BE2C (cell line): Measurements from ENCODE around the gene FBF1.
"Not testable (repeated sequence)": the region's sequence is repeated elsewhere in the genome, so short reads cannot be mapped to it uniquely, and the experiment has no call there.

ENCODE experiments used
- DNase-seq: peaks from one replicate; pipeline ENCODE4 v3.0.0-alpha.2; 2020
- H3K27me3 ChIP-seq: fragments of 250-450 bp; sonication (Bioruptor Pico); 2 replicates; pipeline ENCODE4 v1.5.1; 2020; ENCODE audit warnings: mild to moderate bottlenecking
- H3K36me3 ChIP-seq: fragments of 250-450 bp; sonication (Bioruptor Pico); 2 replicates; pipeline ENCODE4 v1.5.1; 2020; ENCODE audit warnings: mild to moderate bottlenecking
- H3K4me1 ChIP-seq: fragments of 250-450 bp; sonication (Bioruptor Pico); 2 replicates; pipeline ENCODE4 v1.5.1; 2020
- H3K4me3 ChIP-seq: 2 replicates; pipeline ENCODE4 v1.5.1; 2011; ENCODE audit warnings: low read depth, low read length
- H3K9me3 ChIP-seq: fragments of 250-450 bp; sonication (Bioruptor Pico); 2 replicates; pipeline ENCODE4 v1.5.1; 2020
- TF ChIP-seq, protein P1 (sequence below): IDR thresholded peaks from 2 replicates; pipeline ENCODE4 v1.5.1; 2012; ENCODE audit warnings: mild to moderate bottlenecking, low read depth, low read length

FBF1 gene

DNA sequence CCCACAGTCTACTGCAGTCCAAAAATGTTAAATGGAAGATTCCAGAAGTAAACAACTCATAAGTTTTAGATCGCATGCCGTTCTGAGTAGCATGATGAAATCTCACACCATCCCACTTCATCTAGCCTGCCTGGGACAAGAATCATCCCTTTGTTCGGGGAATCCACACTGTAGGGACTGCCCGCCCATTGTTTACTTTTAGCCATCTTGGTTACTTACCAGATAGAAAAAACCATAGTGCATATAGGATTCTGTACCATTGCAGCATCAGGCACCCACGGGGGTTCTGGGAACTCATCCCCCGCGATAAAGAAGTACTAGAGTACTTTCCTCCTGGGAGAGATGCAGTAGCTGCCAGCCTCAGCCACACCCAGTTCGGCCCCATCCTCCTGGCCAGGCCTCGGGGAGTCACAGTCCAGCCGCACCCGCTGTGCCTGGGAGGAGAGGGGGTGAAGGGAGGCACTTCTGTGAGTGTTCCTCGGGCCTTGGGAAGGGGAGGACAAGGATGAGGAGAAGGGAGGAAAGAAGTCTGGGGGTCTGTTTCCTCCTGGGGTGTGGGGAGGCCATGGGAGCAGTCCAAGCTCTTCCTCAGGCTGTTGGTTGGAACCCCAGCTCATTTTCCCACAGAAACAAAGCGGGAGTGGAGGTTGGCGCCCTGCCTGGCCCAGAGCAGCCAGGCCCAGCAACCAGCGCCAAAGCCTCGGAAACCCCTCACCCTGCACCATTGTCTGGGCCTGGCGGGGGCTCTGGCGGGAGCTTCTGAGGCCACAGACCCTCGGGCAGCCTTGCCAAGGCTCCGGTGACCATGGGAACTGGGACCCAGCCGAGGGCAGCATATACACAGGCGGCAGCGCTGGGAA is 71.3 kb downstream of the FBF1 start:
- Histone ChIP-seq H3K36me3 (no peaks in the 10 kb centered on the region), H3K27me3 (no peaks in the 10 kb centered on the region), H3K9me3 (no peaks in the 10 kb centered on the region), H3K4me3 (no peak overlapping the region), H3K4me1 (no peaks in the 10 kb centered on the region; the same call in 1 of the 2 replicates)
- TF ChIP-seq, protein P1, sequence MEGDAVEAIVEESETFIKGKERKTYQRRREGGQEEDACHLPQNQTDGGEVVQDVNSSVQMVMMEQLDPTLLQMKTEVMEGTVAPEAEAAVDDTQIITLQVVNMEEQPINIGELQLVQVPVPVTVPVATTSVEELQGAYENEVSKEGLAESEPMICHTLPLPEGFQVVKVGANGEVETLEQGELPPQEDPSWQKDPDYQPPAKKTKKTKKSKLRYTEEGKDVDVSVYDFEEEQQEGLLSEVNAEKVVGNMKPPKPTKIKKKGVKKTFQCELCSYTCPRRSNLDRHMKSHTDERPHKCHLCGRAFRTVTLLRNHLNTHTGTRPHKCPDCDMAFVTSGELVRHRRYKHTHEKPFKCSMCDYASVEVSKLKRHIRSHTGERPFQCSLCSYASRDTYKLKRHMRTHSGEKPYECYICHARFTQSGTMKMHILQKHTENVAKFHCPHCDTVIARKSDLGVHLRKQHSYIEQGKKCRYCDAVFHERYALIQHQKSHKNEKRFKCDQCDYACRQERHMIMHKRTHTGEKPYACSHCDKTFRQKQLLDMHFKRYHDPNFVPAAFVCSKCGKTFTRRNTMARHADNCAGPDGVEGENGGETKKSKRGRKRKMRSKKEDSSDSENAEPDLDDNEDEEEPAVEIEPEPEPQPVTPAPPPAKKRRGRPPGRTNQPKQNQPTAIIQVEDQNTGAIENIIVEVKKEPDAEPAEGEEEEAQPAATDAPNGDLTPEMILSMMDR, result no peak
- DNase-seq, result no peak

DNA sequence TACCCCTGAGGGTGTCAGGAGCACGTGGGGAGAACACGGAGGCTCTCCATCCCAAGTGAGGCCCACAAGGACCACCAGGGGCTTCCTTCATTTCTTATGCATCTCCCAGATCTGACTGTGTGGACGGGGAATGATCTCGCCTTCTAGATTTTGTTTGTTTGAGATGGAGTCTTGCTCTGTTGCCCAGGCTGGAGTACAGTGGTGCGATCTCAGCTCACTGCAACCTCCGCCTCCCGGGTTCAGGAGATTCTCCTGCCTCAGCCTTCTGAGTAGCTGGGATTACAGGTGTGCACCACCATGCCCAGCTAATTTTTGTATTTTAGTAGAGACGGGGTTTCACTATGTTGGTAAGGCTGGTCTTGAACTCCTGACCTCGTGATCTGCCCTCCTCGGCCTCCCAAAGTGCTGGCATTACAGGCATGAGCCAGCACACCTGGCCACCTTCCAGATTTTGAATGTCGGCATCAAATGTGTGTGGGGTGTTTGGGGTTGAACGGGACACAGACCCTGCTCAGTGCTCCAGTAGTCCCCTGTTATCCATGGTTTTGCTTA is 72.0 kb downstream of the FBF1 start:
- not testable (repeated sequence) for H3K9me3 ChIP-seq

DNA sequence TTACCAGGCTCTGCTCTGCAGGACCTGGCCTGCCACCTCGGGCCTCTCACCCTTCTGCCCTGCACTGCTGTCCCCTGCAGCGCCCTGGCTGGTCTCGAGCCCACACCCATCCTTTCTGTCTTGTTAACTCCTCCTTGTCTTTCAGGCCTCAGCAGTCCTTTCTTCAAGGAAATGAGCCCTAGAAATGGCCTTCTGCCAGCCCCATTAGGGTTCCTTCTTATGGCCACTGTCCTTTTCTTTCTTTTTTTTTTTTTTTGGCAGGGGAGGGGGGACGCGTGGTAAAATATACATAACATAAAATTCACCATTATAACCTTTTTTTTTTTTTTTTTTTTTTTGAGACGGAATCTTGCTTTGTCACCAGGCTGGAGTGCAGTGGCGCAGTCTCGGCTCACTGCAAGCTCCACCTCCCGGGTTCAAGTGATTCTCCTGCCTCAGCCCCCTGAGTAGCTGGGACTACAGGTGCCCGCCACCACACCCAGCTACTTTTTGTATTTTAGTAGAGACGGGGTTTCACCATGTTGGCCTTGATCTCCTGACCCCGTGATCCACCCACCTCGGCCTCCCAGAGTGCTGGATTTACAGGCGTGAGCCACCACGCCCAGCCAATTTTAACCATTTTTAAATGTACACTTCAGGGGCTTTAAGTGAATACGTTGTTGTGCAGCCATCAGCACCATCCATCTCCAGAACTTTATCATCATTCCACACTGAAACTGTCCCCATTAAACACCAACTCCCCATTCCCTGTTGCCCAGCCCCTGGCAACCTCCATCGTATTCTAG is 75.2 kb downstream of the FBF1 start:
- H3K4me3 ChIP-seq, H3K27me3 ChIP-seq: not testable (repeated sequence)

More for the DNA sequence above, 72.0 kb downstream of the FBF1 start:
- not testable (repeated sequence) for H3K4me1 ChIP-seq, H3K36me3 ChIP-seq, DNase-seq, H3K4me3 ChIP-seq, H3K27me3 ChIP-seq

DNA sequence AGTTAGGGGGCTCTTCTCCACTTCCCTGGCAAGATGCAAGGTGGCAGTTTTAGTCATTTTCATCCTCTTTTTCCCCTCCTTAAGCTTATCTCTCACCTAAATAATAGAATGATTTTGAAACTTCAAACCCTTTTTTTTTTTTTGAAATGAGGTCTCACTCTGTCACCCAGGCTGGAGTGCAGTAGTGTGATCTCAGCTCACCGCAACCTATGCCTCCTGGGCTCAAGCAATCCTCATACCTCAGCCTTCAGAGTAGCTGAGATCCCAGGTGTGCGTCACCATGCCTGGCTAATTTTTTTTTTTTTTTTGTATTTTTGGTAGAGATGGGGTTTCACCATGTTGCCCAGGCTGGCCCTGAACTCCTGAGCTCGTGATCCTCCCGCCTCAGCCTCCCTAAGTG is 76.0 kb downstream of the FBF1 start:
- not testable (repeated sequence) for H3K4me1 ChIP-seq, H3K9me3 ChIP-seq, H3K27me3 ChIP-seq, H3K36me3 ChIP-seq, DNase-seq, H3K4me3 ChIP-seq

More for the DNA sequence above, 75.2 kb downstream of the FBF1 start:
- H3K36me3 ChIP-seq, DNase-seq, H3K4me1 ChIP-seq, H3K9me3 ChIP-seq: not testable (repeated sequence)

DNA sequence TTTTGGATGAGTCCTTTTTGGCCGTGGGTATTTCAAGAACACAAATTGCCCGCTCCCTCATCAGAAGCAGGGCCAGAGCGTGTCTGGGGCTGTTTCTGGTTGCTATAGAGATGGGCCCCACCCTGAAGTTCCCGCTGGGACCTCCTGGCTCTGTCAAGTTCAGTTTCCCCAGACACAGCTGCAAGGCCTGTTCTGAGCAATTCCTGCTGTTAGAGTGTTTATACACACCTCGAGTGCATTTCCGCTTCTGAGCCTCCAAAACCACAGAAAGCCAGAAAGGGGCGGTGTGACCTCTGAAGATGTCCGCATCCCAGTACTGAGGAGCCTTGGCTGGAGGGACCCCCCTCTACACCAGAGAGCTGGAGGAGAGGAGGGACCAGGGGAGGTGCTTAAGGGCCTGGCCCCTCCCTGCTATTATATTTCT is 76.4 kb downstream of the FBF1 start:
- Histone ChIP-seq H3K4me3 (no peak overlapping the region), H3K4me1 (no peaks in the 10 kb centered on the region; the same call in 1 of the 2 replicates), H3K9me3 (no peaks in the 10 kb centered on the region), H3K36me3 (no peaks in the 10 kb centered on the region), H3K27me3 (no peaks in the 10 kb centered on the region)
- no peak for DNase-seq
- TF ChIP-seq, protein P1, result no peak

DNA sequence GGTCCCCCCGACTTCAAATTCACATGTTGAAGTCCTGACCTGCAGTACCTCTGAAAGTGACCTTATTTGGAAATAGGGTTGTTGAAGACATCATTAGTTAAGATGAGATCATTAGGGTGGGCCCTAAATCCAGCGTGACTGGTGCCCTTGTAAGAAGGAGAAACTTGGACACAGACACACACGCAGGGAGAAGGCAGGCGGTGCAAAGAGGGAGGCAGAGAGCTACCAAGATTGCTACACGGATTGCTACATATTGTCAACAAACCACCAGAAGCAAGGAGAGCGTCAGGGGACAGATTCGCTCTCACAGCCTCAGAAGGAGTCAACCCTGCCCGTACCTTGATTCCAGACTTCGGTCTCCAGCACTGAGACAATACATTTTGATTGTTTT is 78.9 kb downstream of the FBF1 start:
- H3K4me1 ChIP-seq, result no peaks in the 10 kb centered on the region; the same call in 1 of the 2 replicates

More for the DNA sequence above, 78.9 kb downstream of the FBF1 start:
- no peaks in the 10 kb centered on the region for H3K9me3 ChIP-seq
- TF ChIP-seq, protein P1, result no peak
- no peaks in the 10 kb centered on the region for H3K27me3 ChIP-seq
- H3K36me3 ChIP-seq, result no peaks in the 10 kb centered on the region
- H3K4me3 ChIP-seq, result no peak overlapping the region
- no peak for DNase-seq
